Kidney (tissue), 14 donors: ENCODE results near the gene ASTN1. TPM values are rescaled to one million over a fixed set of nuclear protein-coding genes. Genes with fewer than 3 reads are reported as not detected.

Experiments used
- DNase-seq, 5 donors: peaks; one replicate each; pipeline ENCODE4 v3.0.0-alpha.2; 2013 to 2020
- FAIRE-seq: peaks from 2 replicates; lab custom pipeline; 2012; peaks lifted over from hg19 to GRCh38; lab: Jason Lieb, UNC
- H3K27ac ChIP-seq, 2 donors: one replicate each; pipeline ENCODE4 v1.7.0; 2013; ENCODE audit warnings: low read depth in 2 of 2, low read length in 2 of 2, inconsistent platforms in 1 of 2
- H3K27me3 ChIP-seq: one replicate; pipeline ENCODE4 v1.7.1; 2013; ENCODE audit warnings: low read length, inconsistent platforms; ENCODE audit not compliant: control insufficient read depth, insufficient read depth
- H3K36me3 ChIP-seq, 3 donors: one replicate each; pipeline versions ENCODE4 v1.7.0 to v1.7.1; 2013; ENCODE audit warnings: low read length in 3 of 3, control low read depth in 1 of 3, inconsistent platforms in 1 of 3; ENCODE audit not compliant: insufficient read depth in 3 of 3, control insufficient read depth in 2 of 3
- H3K4me1 ChIP-seq, 3 donors: one replicate each; pipeline versions ENCODE4 v1.7.0 to v1.7.1; 2013; ENCODE audit warnings: low read length in 3 of 3, inconsistent platforms in 1 of 3, low read depth in 1 of 3; ENCODE audit not compliant: control insufficient read depth in 2 of 3, insufficient read depth in 2 of 3
- H3K4me3 ChIP-seq, 3 donors: one replicate each; pipeline versions ENCODE4 v1.7.0 to v1.8.1; 2013; ENCODE audit warnings: low read length in 3 of 3, control low read depth in 1 of 3, inconsistent platforms in 1 of 3
- H3K9ac ChIP-seq, 3 donors: one replicate each; pipeline versions ENCODE4 v1.7.0 to v1.7.1; 2013; ENCODE audit warnings: low read length in 3 of 3, control low read depth in 1 of 3, inconsistent platforms in 1 of 3
- H3K9me3 ChIP-seq, 3 donors: one replicate each; pipeline versions ENCODE4 v1.7.0 to v1.7.1; 2013; ENCODE audit warnings: low read length in 3 of 3, control low read depth in 1 of 3, inconsistent platforms in 1 of 3; ENCODE audit not compliant: control insufficient read depth in 2 of 3, insufficient read depth in 1 of 3
- intact Hi-C: fragments of 100-400 bp; cut with DNase I; formaldehyde crosslinking; loops from one replicate; pipeline ENCODE4 v1.11.1; 2022
- polyA plus RNA-seq: library from polyadenylated mRNA; stranded (reverse); fragments of 350-450 nt; fragmentation: Illumina TruSeq; extraction: RNeasy Lipid Tissue Mini Kit (QIAGEN cat#74804); gene quantifications from one replicate; pipeline ENCODE4 v1.2.3, GENCODE V29; 2014; ENCODE audit warnings: low read depth, low replicate concordance; ENCODE audit not compliant: insufficient read depth
- total RNA-seq: library from RNA; stranded (reverse); fragmentation: NEBNext Ultra II Directional; extraction: Animal tissue kit (Norgen Biotek cat#: 25700); gene quantifications from one replicate; pipeline ENCODE4 v1.2.1, GENCODE V29; 2021
- TF ChIP-seq, protein P1 (sequence below): IDR thresholded peaks from 3 replicates; pipeline ENCODE4 v1.5.1; 2012; ENCODE audit warnings: mild to moderate bottlenecking, moderate library complexity, borderline replicate concordance; ENCODE audit not compliant: insufficient read depth; ENCODE audit errors: extremely low read depth
- donor health status: control.
- donor health status: control.
- donor health status: control.
- donor health status: control.
- donor health status: control.
- donor health status: DM: yes; HTN: yes; CAD: no.
- donor health status: Normal renal cell carcinoma (clear cell type).

Gene ASTN1
- total and polyA plus RNA-seq, 2 donors from 2014 or later = 0.19 to 0.25 TPM

DNA sequence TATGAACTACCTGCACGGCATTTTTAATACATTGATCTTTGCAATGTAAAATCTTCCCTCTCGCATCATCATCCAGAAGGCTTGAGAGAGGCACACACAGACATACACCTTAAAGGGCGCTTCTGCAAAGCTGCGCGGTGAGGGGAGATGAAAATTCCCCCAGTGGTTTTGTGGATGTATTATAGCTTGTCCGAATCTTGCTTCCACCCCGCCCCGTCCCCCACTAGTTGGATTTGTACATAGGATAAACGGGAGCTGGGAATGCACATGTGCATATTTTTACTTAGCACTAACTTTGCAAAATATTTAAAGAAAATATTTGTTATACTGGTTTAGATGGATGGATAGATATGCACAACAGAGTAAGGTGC is 542 bp upstream of the ASTN1 start:
- Histone ChIP-seq H3K4me1 (peaks cover 0 to 3% (median 0%) of the 10 kb centered on the region in 3 donors), H3K4me3 (peak overlapping the region in 1 of 3 donors; percentile 17), H3K36me3 (no peaks in the 10 kb centered on the region), H3K27me3 (peaks cover 26% of the 10 kb centered on the region), H3K27ac (no peak overlapping the region), H3K9ac (no peak overlapping the region), H3K9me3 (no peaks in the 10 kb centered on the region)
- intact Hi-C loops = no loop called here
- DNase-seq = peak in 1 of 5 donors; percentile 39
- FAIRE-seq = no peak
- TF ChIP-seq, protein P1, sequence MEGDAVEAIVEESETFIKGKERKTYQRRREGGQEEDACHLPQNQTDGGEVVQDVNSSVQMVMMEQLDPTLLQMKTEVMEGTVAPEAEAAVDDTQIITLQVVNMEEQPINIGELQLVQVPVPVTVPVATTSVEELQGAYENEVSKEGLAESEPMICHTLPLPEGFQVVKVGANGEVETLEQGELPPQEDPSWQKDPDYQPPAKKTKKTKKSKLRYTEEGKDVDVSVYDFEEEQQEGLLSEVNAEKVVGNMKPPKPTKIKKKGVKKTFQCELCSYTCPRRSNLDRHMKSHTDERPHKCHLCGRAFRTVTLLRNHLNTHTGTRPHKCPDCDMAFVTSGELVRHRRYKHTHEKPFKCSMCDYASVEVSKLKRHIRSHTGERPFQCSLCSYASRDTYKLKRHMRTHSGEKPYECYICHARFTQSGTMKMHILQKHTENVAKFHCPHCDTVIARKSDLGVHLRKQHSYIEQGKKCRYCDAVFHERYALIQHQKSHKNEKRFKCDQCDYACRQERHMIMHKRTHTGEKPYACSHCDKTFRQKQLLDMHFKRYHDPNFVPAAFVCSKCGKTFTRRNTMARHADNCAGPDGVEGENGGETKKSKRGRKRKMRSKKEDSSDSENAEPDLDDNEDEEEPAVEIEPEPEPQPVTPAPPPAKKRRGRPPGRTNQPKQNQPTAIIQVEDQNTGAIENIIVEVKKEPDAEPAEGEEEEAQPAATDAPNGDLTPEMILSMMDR = no peak

GRCh38 chr1:177163844-177164379 is 600 bp downstream of the ASTN1 start:
- Histone ChIP-seq H3K9ac (no peak overlapping the region), H3K9me3 (no peaks in the 10 kb centered on the region), H3K4me1 (peaks cover 0 to 3% (median 0%) of the 10 kb centered on the region in 3 donors), H3K27me3 (peaks cover 20% of the 10 kb centered on the region), H3K36me3 (no peaks in the 10 kb centered on the region), H3K27ac (no peak overlapping the region), H3K4me3 (peak overlapping the region in 2 of 3 donors; percentile 23 to 42)
- FAIRE-seq = no peak
- DNase-seq = peak in 2 of 5 donors; percentile 24 to 29
- intact Hi-C loops = no loop called here
- TF ChIP-seq, protein P1 = no peak

GRCh38 chr1:177162243-177162642 is 2.3 kb downstream of the ASTN1 start:
- peaks cover 13% of the 10 kb centered on the region for H3K27me3 ChIP-seq
- intact Hi-C loops = no loop called here
- H3K9ac ChIP-seq = no peak overlapping the region
- H3K4me1 ChIP-seq = peaks cover 0 to 3% (median 0%) of the 10 kb centered on the region in 3 donors
- no peak overlapping the region for H3K4me3 ChIP-seq
- H3K27ac ChIP-seq = no peak overlapping the region
- DNase-seq (no peak), FAIRE-seq (no peak)
- TF ChIP-seq, protein P1 = no peak
- H3K9me3 ChIP-seq = no peaks in the 10 kb centered on the region
- no peaks in the 10 kb centered on the region for H3K36me3 ChIP-seq

- no peaks in the 10 kb centered on the region for H3K4me1 ChIP-seq
- FAIRE-seq (no peak), DNase-seq (no peak)
- H3K36me3 ChIP-seq = no peaks in the 10 kb centered on the region
- no peak overlapping the region for H3K4me3 ChIP-seq
- no peaks in the 10 kb centered on the region for H3K9me3 ChIP-seq
- TF ChIP-seq, protein P1 = no peak
- no peaks in the 10 kb centered on the region for H3K27me3 ChIP-seq
- no peak overlapping the region for H3K27ac ChIP-seq
- no peak overlapping the region for H3K9ac ChIP-seq
- intact Hi-C loops = no loop called here
Measured at GRCh38 chr1:177146499-177146898, 18.0 kb downstream of the ASTN1 start.
